ENCODE results near the gene SELPLG. TPM values are rescaled to one million over a fixed set of nuclear protein-coding genes. Genes with fewer than 3 reads are reported as not detected.

The SELPLG gene
- total RNA-seq, 2 donors from 2014 or later, result 2.6 to 5.3 TPM

DNA sequence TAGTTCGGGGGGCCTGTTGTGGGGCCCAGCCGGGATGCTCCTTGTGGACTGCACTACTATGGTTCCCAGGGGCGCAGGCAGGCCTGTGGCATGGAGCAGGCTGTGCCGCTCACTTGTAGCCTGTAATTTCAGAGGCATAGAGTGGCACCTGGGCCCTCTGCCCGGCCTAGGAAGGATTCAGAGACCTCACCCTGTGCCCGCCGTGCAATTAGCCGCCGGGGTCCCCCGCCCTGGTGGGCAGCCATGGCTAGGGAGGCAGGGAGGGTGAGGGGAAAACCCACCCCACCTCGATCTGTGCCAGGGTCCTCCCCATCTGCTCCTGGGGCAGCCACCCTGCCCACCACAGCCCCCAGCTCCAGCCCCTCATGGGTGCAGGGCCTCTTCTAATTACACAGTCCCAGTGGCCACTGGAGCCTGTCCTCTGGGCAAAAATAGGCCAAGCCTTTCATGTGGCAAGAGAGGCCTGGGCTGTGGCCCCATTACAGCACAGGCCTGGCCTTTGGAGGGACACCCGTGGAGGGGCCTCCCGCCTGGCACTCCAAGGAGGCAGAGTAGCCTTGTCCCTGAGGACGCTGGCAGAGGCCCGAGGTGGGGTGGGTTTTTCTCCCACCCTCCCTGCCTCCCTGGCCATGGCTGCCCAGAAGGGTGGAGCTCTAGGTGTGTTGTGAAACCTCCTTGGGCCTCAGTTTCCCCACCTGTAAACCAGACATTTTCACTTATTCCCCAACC, 30.6 kb downstream of the SELPLG start:
- H3K36me3 ChIP-seq, result no peaks in the 10 kb centered on the region
- DNase-seq (ENCODE audit: low spot score), result no peak
- H3K27ac ChIP-seq, result no peak overlapping the region
- no peak overlapping the region for H3K4me3 ChIP-seq
- H3K9me3 ChIP-seq, result no peaks in the 10 kb centered on the region
- no peaks in the 10 kb centered on the region for H3K4me1 ChIP-seq (replicated peaks)
- no peak for TF ChIP-seq POLR2AphosphoS5 (IDR thresholded peaks at IDR 0.05)
- TF ChIP-seq, protein P1, sequence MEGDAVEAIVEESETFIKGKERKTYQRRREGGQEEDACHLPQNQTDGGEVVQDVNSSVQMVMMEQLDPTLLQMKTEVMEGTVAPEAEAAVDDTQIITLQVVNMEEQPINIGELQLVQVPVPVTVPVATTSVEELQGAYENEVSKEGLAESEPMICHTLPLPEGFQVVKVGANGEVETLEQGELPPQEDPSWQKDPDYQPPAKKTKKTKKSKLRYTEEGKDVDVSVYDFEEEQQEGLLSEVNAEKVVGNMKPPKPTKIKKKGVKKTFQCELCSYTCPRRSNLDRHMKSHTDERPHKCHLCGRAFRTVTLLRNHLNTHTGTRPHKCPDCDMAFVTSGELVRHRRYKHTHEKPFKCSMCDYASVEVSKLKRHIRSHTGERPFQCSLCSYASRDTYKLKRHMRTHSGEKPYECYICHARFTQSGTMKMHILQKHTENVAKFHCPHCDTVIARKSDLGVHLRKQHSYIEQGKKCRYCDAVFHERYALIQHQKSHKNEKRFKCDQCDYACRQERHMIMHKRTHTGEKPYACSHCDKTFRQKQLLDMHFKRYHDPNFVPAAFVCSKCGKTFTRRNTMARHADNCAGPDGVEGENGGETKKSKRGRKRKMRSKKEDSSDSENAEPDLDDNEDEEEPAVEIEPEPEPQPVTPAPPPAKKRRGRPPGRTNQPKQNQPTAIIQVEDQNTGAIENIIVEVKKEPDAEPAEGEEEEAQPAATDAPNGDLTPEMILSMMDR (IDR thresholded peaks at IDR 0.05), result no peak
- no peak for TF ChIP-seq POLR2A (IDR thresholded peaks at IDR 0.05)
- H3K27me3 ChIP-seq (replicated peaks; ENCODE audit: insufficient read depth), result no peaks in the 10 kb centered on the region
- intact Hi-C loops (cut with DNase I), result no loop called here
- WGBS, result 84% methylated on average over 15 of the region's 15 CpGs

DNA sequence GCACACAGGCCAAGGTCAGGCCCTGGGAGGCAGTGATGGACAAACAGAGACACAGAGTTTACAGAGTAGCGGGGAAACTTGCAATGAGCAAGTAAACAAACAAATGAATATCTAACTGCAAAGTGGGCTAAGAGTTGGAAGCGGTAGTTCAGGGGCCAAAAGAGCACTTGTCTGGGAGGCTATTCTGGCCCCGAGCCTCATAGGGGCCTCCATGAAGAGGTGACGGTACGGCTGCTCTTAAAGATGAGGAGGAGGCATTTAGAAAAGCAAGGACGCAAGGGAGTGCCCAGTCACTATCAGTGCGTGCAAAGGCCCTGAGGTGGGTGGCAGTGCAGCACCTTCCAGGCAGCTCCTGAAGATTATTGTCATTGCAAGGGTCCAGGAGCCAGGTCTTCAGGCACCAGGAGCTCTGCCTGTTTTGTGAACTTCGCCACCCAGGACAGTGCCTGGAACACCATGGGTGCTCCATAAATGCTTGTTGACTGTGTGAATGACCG, 31.4 kb downstream of the SELPLG start:
- intact Hi-C loops (cut with DNase I), result no loop called here
- H3K4me3 ChIP-seq, result no peak overlapping the region
- H3K27me3 ChIP-seq (replicated peaks; ENCODE audit: insufficient read depth), result no peaks in the 10 kb centered on the region
- no peaks in the 10 kb centered on the region for H3K4me1 ChIP-seq (replicated peaks)
- no peak overlapping the region for H3K27ac ChIP-seq
- 98% methylated on average over 9 of the region's 9 CpGs for WGBS
- no peaks in the 10 kb centered on the region for H3K9me3 ChIP-seq
- DNase-seq (ENCODE audit: low spot score), result no peak
- H3K36me3 ChIP-seq, result no peaks in the 10 kb centered on the region
- TF ChIP-seq POLR2A (IDR thresholded peaks at IDR 0.05) (no peak), POLR2AphosphoS5 (IDR thresholded peaks at IDR 0.05) (no peak)

DNA sequence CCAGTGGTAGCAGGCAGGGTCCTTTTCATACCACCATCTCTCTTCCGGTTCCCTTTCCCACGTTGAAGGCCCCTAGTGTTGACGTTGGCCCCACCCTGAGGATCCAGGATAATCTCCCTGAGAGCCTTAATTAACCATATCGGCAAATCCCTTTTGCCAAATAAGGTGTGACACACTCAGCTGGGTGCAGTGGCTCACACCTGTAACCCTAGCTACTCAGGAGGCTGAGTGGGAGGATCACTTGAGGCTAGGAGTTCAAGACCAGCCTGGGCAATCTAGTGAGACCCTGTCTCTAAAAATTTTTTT, 33.0 kb downstream of the SELPLG start:
- no peak for DNase-seq (ENCODE audit: low spot score)
- intact Hi-C loops (cut with DNase I), result no loop called here
- Histone ChIP-seq H3K9me3 (no peaks in the 10 kb centered on the region), H3K27ac (no peak overlapping the region), H3K4me1 (replicated peaks) (no peaks in the 10 kb centered on the region), H3K27me3 (replicated peaks; ENCODE audit: insufficient read depth) (no peaks in the 10 kb centered on the region), H3K36me3 (no peaks in the 10 kb centered on the region), H3K4me3 (no peak overlapping the region)
- TF ChIP-seq, protein P1 (IDR thresholded peaks at IDR 0.05), result no peak
- no peak for TF ChIP-seq POLR2A (IDR thresholded peaks at IDR 0.05)
- TF ChIP-seq POLR2AphosphoS5 (IDR thresholded peaks at IDR 0.05), result no peak
- WGBS, result 52% methylated on average over 4 of the region's 4 CpGs

DNA sequence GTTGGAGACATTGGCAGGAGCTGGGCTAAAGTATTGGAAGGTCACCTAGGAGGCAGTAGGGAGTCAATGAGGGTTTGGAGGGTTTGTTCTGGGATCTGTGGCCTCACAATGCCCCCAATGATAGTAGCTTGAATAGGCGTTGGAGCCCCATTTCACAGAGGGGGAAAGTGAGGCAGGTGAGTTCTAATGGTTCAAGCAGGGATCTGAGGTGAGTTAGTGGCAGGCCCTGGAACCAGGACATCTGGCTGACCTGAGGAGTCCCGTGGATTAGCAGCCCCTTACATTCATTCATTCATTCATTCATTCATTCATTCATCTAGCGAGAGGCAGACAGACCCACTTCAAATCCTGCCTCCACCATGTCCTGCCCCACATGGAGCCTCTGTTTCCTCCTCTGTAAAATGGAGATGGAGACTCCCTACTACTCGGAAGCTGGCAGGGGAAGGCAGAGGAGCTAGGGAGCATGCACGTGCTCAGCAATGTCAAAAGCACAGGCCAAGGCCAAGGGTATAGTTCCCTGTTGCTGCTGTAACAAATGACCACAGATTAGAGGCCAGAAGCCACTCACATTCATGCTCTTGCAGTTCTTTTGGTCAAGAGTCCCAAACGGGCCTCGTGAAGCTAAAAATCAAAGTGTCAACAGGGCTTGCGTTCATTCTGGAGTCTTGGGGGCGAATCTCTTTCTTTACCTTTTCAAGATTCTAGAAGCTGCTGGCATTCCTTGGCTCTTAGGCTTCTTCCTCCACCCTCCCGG, 33.6 kb downstream of the SELPLG start:
- WGBS, result 76% methylated on average over 10 of the region's 10 CpGs
- Histone ChIP-seq H3K4me3 (no peak overlapping the region), H3K4me1 (replicated peaks) (no peaks in the 10 kb centered on the region), H3K27me3 (replicated peaks; ENCODE audit: insufficient read depth) (no peaks in the 10 kb centered on the region), H3K9me3 (no peaks in the 10 kb centered on the region), H3K36me3 (no peaks in the 10 kb centered on the region), H3K27ac (no peak overlapping the region)
- no peak for DNase-seq (ENCODE audit: low spot score)
- intact Hi-C loops (cut with DNase I), result no loop called here
- TF ChIP-seq POLR2A (IDR thresholded peaks at IDR 0.05) (no peak), POLR2AphosphoS5 (IDR thresholded peaks at IDR 0.05) (no peak)
- TF ChIP-seq, protein P1 (IDR thresholded peaks at IDR 0.05), result no peak

DNA sequence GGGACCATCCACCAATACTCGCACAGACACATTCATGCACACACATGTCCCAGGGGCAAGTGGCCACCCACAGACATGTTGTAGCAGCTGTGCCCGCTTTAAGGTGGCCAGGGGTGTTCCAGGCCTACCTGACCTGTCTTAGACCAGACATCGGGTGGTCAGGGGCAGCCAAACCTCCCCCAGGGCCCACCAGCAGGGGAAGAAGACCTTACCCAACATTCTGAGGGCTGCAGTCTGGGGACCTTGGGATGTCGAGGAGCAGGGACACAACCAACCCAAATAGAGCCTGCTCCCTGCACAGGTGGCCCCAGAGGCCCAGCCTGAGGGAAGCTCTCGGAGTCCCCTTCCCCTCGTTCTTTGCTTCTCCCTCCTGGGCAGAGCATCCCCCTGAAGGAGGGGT, 34.2 kb downstream of the SELPLG start:
- Histone ChIP-seq H3K36me3 (no peaks in the 10 kb centered on the region), H3K27ac (no peak overlapping the region), H3K9me3 (no peaks in the 10 kb centered on the region), H3K27me3 (replicated peaks; ENCODE audit: insufficient read depth) (no peaks in the 10 kb centered on the region), H3K4me3 (no peak overlapping the region), H3K4me1 (replicated peaks) (no peaks in the 10 kb centered on the region)
- no peak for DNase-seq (ENCODE audit: low spot score)
- TF ChIP-seq POLR2AphosphoS5 (IDR thresholded peaks at IDR 0.05), result no peak
- intact Hi-C loops (cut with DNase I), result no loop called here
- 70% methylated on average over 6 of the region's 6 CpGs for WGBS

Measured in prostate gland (tissue), 2 donors.